ENCODE results near the gene ZC3H4. TPM values are rescaled to one million over a fixed set of nuclear protein-coding genes. Genes with fewer than 3 reads are reported as not detected.

The ZC3H4 gene
- total RNA-seq, 1 experiment from 2014 or later, result 45.1 TPM

DNA sequence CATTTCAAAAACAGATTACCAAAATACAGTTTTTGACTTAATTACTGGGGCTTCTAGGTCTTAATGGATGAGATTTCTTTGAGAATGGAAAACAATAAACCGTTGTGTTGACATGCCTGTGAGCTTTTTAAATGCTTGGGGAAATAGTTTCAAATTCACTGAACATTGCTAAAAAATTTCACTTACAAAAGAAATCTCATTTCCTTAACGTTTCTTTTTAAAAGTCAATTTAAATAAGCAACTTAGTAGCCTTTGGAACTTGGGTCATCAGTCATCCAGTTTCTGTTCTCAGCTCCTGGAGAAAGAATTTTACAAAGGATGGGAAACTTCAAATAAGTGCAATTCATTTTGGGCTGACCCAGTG, 4.4 kb downstream of the ZC3H4 start:
- H3K9me3 ChIP-seq (ENCODE audit: control insufficient read depth in 1 of 2, insufficient read depth in 1 of 2, low read depth in 1 of 2, low read length in 2 of 2), result no peaks in the 10 kb centered on the region
- H3K27me3 ChIP-seq (ENCODE audit: insufficient read depth, low read length), result no peaks in the 10 kb centered on the region
- TF ChIP-seq ZNF274 (IDR thresholded peaks at IDR 0.05; ENCODE audit: low read depth, low read length), result no peak
- TF ChIP-seq, protein P1, sequence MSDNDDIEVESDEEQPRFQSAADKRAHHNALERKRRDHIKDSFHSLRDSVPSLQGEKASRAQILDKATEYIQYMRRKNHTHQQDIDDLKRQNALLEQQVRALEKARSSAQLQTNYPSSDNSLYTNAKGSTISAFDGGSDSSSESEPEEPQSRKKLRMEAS (IDR thresholded peaks at IDR 0.05), result no peak
- no peak for TF ChIP-seq ZFX (IDR thresholded peaks at IDR 0.05)
- TF ChIP-seq SIN3A (IDR thresholded peaks at IDR 0.05; ENCODE audit: low read depth), result no peak
- no peak for TF ChIP-seq RAD21 (IDR thresholded peaks at IDR 0.05; ENCODE audit: low read depth)
- no peak for TF ChIP-seq CEBPB (IDR thresholded peaks at IDR 0.05; ENCODE audit: low read depth)
- no peaks in the 10 kb centered on the region for H3K9me2 ChIP-seq (ENCODE audit: insufficient read depth)
- peaks cover 55% of the 10 kb centered on the region for H3K79me2 ChIP-seq (ENCODE audit: insufficient read depth, low read length)
- no peak for ATAC-seq
- H3K4me3 ChIP-seq (replicated peaks in 1 of 2; ENCODE audit: low read depth in 1 of 2, low read length in 2 of 2), result no peak overlapping the region
- intact Hi-C loops (cut with micrococcal nuclease), result no loop called here
- ChIA-PET RAD21 (ENCODE audit: low non-redundant PET in 1 of 2, low total read pairs in 2 of 2, uncharacterized antibody in 2 of 2, unreplicated experiment in 2 of 2) (no interaction called here), CTCF (no interaction called here), POLR2A (no interaction called here)
- peaks cover 2 to 12% of the 10 kb centered on the region in 2 experiments; a peak in 1 of 4 replicates for H3K36me3 ChIP-seq (ENCODE audit: control insufficient read depth in 1 of 2, insufficient read depth in 2 of 2, low read length in 2 of 2)
- H3K4me1 ChIP-seq (ENCODE audit: control insufficient read depth in 1 of 2, insufficient read depth in 2 of 2, low read length in 2 of 2), result peaks cover 14 to 42% of the 10 kb centered on the region in 2 experiments
- no peak overlapping the region for H3K27ac ChIP-seq (ENCODE audit: low read depth, low read length)
- BruUV-seq (replicated peaks), result no TSS peak
- DNase-seq (ENCODE audit: low read depth, low spot score), result no peak
- no peak overlapping the region for H3K9ac ChIP-seq (ENCODE audit: low read length)
- H4K20me1 ChIP-seq (ENCODE audit: insufficient read depth), result no peaks in the 10 kb centered on the region
- H3K4me2 ChIP-seq (ENCODE audit: low read length), result no peak overlapping the region
- H2AFZ ChIP-seq (ENCODE audit: low read depth, low read length, poor library complexity, severe bottlenecking), result no peak overlapping the region

DNA sequence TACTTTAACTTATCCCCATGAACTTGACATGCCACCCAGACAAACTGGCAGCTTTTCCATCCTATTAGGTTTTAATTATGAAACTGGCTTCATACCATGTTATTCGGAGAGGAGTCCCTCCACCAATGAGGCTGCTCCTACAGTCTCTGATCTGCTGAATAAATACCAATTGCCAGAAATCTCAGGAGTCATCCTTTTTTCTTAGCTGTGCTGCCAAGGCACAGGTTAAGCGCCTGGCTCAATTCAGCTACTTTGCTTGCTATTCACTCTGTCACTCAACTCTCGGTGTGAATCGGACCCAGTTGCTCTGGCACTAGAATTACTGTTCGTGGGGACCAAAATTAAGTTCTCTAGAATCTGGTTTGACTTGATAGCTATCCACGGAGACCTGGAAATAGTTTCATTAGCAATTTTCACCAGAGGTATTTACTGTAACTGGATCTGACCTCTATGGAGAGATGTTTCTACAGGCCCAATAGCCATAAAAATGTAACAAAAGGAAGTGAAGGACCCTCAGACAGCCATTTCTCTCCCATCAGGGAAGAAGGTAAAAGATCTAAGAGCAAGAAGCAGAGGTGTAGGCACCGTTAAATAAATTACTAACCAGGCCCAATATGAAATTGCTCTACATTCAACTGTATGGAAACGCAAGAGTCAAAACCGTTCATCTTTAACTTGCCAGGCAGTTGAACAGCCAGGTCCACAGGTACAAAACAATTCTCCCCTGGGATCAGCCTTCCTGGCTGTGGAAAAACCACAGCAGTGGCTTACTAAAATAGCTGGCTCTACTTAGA, 5.4 kb downstream of the ZC3H4 start:
- no peaks in the 10 kb centered on the region for H3K9me2 ChIP-seq (ENCODE audit: insufficient read depth)
- DNase-seq (ENCODE audit: low read depth, low spot score) (no peak), ATAC-seq (no peak)
- BruUV-seq (replicated peaks), result no TSS peak
- H3K79me2 ChIP-seq (ENCODE audit: insufficient read depth, low read length), result peaks cover 58% of the 10 kb centered on the region
- ChIA-PET RAD21 (ENCODE audit: low non-redundant PET in 1 of 2, low total read pairs in 2 of 2, uncharacterized antibody in 2 of 2, unreplicated experiment in 2 of 2) (no interaction called here), CTCF (no interaction called here), POLR2A (no interaction called here)
- no peaks in the 10 kb centered on the region for H4K20me1 ChIP-seq (ENCODE audit: insufficient read depth)
- H3K4me1 ChIP-seq (ENCODE audit: control insufficient read depth in 1 of 2, insufficient read depth in 2 of 2, low read length in 2 of 2), result peaks cover 10 to 36% of the 10 kb centered on the region in 2 experiments
- H3K4me3 ChIP-seq (replicated peaks in 1 of 2; ENCODE audit: low read depth in 1 of 2, low read length in 2 of 2), result no peak overlapping the region
- no peaks in the 10 kb centered on the region for H3K9me3 ChIP-seq (ENCODE audit: control insufficient read depth in 1 of 2, insufficient read depth in 1 of 2, low read depth in 1 of 2, low read length in 2 of 2)
- no peak overlapping the region for H2AFZ ChIP-seq (ENCODE audit: low read depth, low read length, poor library complexity, severe bottlenecking)
- H3K27me3 ChIP-seq (ENCODE audit: insufficient read depth, low read length), result no peaks in the 10 kb centered on the region
- no peak overlapping the region for H3K9ac ChIP-seq (ENCODE audit: low read length)
- intact Hi-C loops (cut with micrococcal nuclease), result no loop called here
- peak overlapping the region; percentile 1; the same call in 1 of the 2 replicates for H3K4me2 ChIP-seq (ENCODE audit: low read length)
- no peak overlapping the region for H3K27ac ChIP-seq (ENCODE audit: low read depth, low read length)
- peaks cover 2 to 12% of the 10 kb centered on the region in 2 experiments; a peak in 1 of 4 replicates for H3K36me3 ChIP-seq (ENCODE audit: control insufficient read depth in 1 of 2, insufficient read depth in 2 of 2, low read length in 2 of 2)
- TF ChIP-seq SRF (IDR thresholded peaks at IDR 0.05; ENCODE audit: low read depth) (no peak), EGR1 (IDR thresholded peaks at IDR 0.05; ENCODE audit: low read depth) (no peak), ZNF274 (IDR thresholded peaks at IDR 0.05; ENCODE audit: low read depth, low read length) (no peak), TCF7L2 (IDR thresholded peaks at IDR 0.05; ENCODE audit: borderline replicate concordance, extremely low read depth, insufficient read depth, insufficient read length) (no peak), POLR2AphosphoS5 (IDR thresholded peaks at IDR 0.05; ENCODE audit: low read depth, low read length) (no peak), POLR2A (IDR thresholded peaks at IDR 0.05; ENCODE audit: borderline replicate concordance, extremely low read depth, insufficient read depth, insufficient read length) (no peak), SIN3A (IDR thresholded peaks at IDR 0.05; ENCODE audit: low read depth) (no peak), FOSL1 (IDR thresholded peaks at IDR 0.05; ENCODE audit: low read depth) (no peak), JUND (IDR thresholded peaks at IDR 0.05) (no peak), ZFX (IDR thresholded peaks at IDR 0.05) (no peak), ELF1 (IDR thresholded peaks at IDR 0.05; ENCODE audit: borderline replicate concordance, low read depth) (no peak), CBX3 (IDR thresholded peaks at IDR 0.05; ENCODE audit: low read depth) (no peak)
- TF ChIP-seq, protein P2, sequence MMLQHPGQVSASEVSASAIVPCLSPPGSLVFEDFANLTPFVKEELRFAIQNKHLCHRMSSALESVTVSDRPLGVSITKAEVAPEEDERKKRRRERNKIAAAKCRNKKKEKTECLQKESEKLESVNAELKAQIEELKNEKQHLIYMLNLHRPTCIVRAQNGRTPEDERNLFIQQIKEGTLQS (IDR thresholded peaks at IDR 0.05), result no peak
- TF ChIP-seq, protein P3, sequence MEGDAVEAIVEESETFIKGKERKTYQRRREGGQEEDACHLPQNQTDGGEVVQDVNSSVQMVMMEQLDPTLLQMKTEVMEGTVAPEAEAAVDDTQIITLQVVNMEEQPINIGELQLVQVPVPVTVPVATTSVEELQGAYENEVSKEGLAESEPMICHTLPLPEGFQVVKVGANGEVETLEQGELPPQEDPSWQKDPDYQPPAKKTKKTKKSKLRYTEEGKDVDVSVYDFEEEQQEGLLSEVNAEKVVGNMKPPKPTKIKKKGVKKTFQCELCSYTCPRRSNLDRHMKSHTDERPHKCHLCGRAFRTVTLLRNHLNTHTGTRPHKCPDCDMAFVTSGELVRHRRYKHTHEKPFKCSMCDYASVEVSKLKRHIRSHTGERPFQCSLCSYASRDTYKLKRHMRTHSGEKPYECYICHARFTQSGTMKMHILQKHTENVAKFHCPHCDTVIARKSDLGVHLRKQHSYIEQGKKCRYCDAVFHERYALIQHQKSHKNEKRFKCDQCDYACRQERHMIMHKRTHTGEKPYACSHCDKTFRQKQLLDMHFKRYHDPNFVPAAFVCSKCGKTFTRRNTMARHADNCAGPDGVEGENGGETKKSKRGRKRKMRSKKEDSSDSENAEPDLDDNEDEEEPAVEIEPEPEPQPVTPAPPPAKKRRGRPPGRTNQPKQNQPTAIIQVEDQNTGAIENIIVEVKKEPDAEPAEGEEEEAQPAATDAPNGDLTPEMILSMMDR (IDR thresholded peaks at IDR 0.05 in 2 of 3, conservative IDR thresholded peaks at IDR 0.05 in 1 of 3; ENCODE audit: borderline replicate concordance in 1 of 3, insufficient read depth in 1 of 3, low read depth in 2 of 3, low read length in 2 of 3), result no peak
